WTC11 (cell line): ENCODE measurements around the gene SMAP2.

ENCODE experiments used
- ATF2 ChIP-seq: sonication (generic); formaldehyde crosslinking; IDR thresholded peaks from 2 replicates; pipeline ENCODE4 v1.8.1; 2022; ENCODE audit warnings: low read depth, missing genetic modification reagents, borderline replicate concordance
- ATF3 ChIP-seq: sonication (generic); formaldehyde crosslinking; conservative IDR thresholded peaks from 2 replicates; pipeline ENCODE4 v1.8.1; 2022; ENCODE audit warnings: mild to moderate bottlenecking, missing genetic modification reagents
- ATF6 ChIP-seq: sonication (generic); formaldehyde crosslinking; IDR thresholded peaks from 2 replicates; pipeline ENCODE4 v1.8.1; 2023; ENCODE audit warnings: mild to moderate bottlenecking, missing genetic modification reagents
- CBFB ChIP-seq: sonication (generic); formaldehyde crosslinking; IDR thresholded peaks from 2 replicates; pipeline ENCODE4 v1.8.1; 2022; ENCODE audit warnings: mild to moderate bottlenecking, low read depth, missing genetic modification reagents
- CTCF ChIP-seq: fragments of 200-600 bp; IDR thresholded peaks from 2 replicates; pipeline ENCODE4 v1.8.0; 2022; ENCODE audit warnings: antibody characterized with exemption
- E2F4 ChIP-seq: sonication (generic); formaldehyde crosslinking; IDR thresholded peaks from 2 replicates; pipeline ENCODE4 v1.8.1; 2022; ENCODE audit warnings: low read depth, mild to moderate bottlenecking, moderate library complexity, missing genetic modification reagents, borderline replicate concordance
- ELF4 ChIP-seq: sonication (generic); formaldehyde crosslinking; IDR thresholded peaks from 2 replicates; pipeline ENCODE4 v1.8.1; 2022; ENCODE audit warnings: low read depth, mild to moderate bottlenecking, moderate library complexity, missing genetic modification reagents
- FOXJ3 ChIP-seq: sonication (generic); formaldehyde crosslinking; IDR thresholded peaks from 2 replicates; pipeline ENCODE4 v1.9.0; 2021; ENCODE audit warnings: missing genetic modification reagents, mild to moderate bottlenecking, borderline replicate concordance
- KAT7 ChIP-seq: sonication (generic); formaldehyde crosslinking; IDR thresholded peaks from 2 replicates; pipeline ENCODE4 v1.8.1; 2023; ENCODE audit warnings: missing genetic modification reagents, mild to moderate bottlenecking, borderline replicate concordance
- MAX ChIP-seq: sonication (generic); formaldehyde crosslinking; IDR thresholded peaks from 2 replicates; pipeline ENCODE4 v1.8.0; 2022; ENCODE audit warnings: mild to moderate bottlenecking, missing genetic modification reagents
- MXD4 ChIP-seq: fragments of 250-450 bp; sonication (Bioruptor Pico); IDR thresholded peaks from 2 replicates; pipeline ENCODE4 v1.8.0; 2021; ENCODE audit warnings: mild to moderate bottlenecking, moderate library complexity, borderline replicate concordance
- USF2 ChIP-seq: sonication (generic); formaldehyde crosslinking; IDR thresholded peaks from 2 replicates; pipeline ENCODE4 v1.8.1; 2023; ENCODE audit warnings: mild to moderate bottlenecking, missing genetic modification reagents, moderate library complexity
- ZNF416 ChIP-seq: fragments of 250-450 bp; sonication (Bioruptor Pico); IDR thresholded peaks from 2 replicates; pipeline ENCODE4 v1.9.0; 2021; ENCODE audit warnings: mild to moderate bottlenecking, inconsistent platforms
- ZNF512 ChIP-seq: sonication (generic); formaldehyde crosslinking; IDR thresholded peaks from 2 replicates; pipeline ENCODE4 v1.8.1; 2022; ENCODE audit warnings: missing genetic modification reagents, borderline replicate concordance

GRCh38 chr1:40381268-40382107 is 8.0 kb downstream of the SMAP2 start:
- no peak for TF ChIP-seq ATF6
- no peak for TF ChIP-seq KAT7 (CRISPR knock-in tag)
- TF ChIP-seq E2F4: no peak
- no peak for TF ChIP-seq MAX (CRISPR knock-in tag)
- TF ChIP-seq ZNF416 (CRISPR knock-in tag): no peak
- no peak for TF ChIP-seq CTCF
- TF ChIP-seq CBFB (CRISPR knock-in tag): no peak
- no peak for TF ChIP-seq USF2
- TF ChIP-seq ATF2 (CRISPR knock-in tag): no peak
- TF ChIP-seq FOXJ3: no peak
- TF ChIP-seq ATF3 (CRISPR knock-in tag): no peak
- no peak for TF ChIP-seq ELF4
- no peak for TF ChIP-seq ZNF512
- no peak for TF ChIP-seq MXD4 (CRISPR knock-in tag)
